ENCODE measurements around the gene C13orf46. TPM values are rescaled to one million over a fixed set of nuclear protein-coding genes. Genes with fewer than 3 reads are reported as not detected.
A peak's percentile ranks its signal among the peaks of the same experiment; 100 is the strongest.

Gene C13orf46
- total RNA-seq, 4 donors from 2014 or later: 0.41 to 77.4 (median 1.1) TPM; not detected in 1

- TF ChIP-seq EP300 (IDR thresholded peaks at IDR 0.05; ENCODE audit: low read depth): no peak
- TF ChIP-seq, protein P1, sequence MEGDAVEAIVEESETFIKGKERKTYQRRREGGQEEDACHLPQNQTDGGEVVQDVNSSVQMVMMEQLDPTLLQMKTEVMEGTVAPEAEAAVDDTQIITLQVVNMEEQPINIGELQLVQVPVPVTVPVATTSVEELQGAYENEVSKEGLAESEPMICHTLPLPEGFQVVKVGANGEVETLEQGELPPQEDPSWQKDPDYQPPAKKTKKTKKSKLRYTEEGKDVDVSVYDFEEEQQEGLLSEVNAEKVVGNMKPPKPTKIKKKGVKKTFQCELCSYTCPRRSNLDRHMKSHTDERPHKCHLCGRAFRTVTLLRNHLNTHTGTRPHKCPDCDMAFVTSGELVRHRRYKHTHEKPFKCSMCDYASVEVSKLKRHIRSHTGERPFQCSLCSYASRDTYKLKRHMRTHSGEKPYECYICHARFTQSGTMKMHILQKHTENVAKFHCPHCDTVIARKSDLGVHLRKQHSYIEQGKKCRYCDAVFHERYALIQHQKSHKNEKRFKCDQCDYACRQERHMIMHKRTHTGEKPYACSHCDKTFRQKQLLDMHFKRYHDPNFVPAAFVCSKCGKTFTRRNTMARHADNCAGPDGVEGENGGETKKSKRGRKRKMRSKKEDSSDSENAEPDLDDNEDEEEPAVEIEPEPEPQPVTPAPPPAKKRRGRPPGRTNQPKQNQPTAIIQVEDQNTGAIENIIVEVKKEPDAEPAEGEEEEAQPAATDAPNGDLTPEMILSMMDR (IDR thresholded peaks at IDR 0.05): no peak
- TF ChIP-seq POLR2AphosphoS5 (IDR thresholded peaks at IDR 0.05): no peak
- no peak for TF ChIP-seq POLR2A (IDR thresholded peaks at IDR 0.05)
- H3K27ac ChIP-seq: peak overlapping the region; percentile 57 to 73 (median 67)
- intact Hi-C loops (cut with DNase I; ENCODE audit: low total_unique reads): no loop called here
- H3K9me3 ChIP-seq: no peaks in the 10 kb centered on the region
- no peak overlapping the region for H3K4me3 ChIP-seq
- WGBS, 2 donors (ENCODE audit: low coverage in 1 of 2): 81% methylated on average over 27 of the region's 28 CpGs; no CpG with 5 or more reads in 1 of the 2 donors
- H3K4me1 ChIP-seq: peaks cover 0 to 12% (median 4%) of the 10 kb centered on the region in 4 donors
- DNase-seq: no peak
- no peaks in the 10 kb centered on the region for H3K36me3 ChIP-seq
- in situ Hi-C loops (cut with MboI; ENCODE audit: low pct_ligation_motif_present in 1 of 4, low pct_unique_long_range_greater_than_20kb in 1 of 4, low sequenced_read_pairs in 3 of 4): no loop called here
- no peaks in the 10 kb centered on the region for H3K27me3 ChIP-seq
Measured at GRCh38 chr13:113981611-113982295, 7.9 kb upstream of the C13orf46 start.

DNA sequence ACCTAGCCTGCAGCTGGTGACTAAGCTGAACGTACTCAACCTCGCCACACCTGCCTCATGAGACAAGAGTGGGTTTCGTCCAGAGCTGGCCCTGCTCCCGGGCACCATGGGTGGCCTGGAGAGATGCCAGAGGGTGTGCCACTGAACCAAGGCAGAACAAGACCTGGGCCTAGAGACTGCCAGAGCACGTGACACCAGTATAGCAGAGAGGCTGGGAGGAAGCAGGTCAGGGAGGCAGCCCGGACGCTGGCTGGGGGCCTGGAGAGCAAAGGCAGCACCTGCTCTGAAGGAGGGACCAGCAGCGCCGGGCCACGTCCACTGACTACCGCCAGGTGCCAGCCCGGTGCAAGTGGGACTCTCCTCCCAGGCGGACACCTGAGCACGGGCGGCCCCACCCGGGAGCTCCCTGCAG, 7.3 kb upstream of the C13orf46 start:
- in situ Hi-C loops (cut with MboI; ENCODE audit: low pct_ligation_motif_present in 1 of 4, low pct_unique_long_range_greater_than_20kb in 1 of 4, low sequenced_read_pairs in 3 of 4): no loop called here
- Histone ChIP-seq H3K4me1 (peaks cover 0 to 12% (median 4%) of the 10 kb centered on the region in 4 donors), H3K36me3 (no peaks in the 10 kb centered on the region), H3K4me3 (no peak overlapping the region), H3K9me3 (no peaks in the 10 kb centered on the region), H3K27me3 (no peaks in the 10 kb centered on the region), H3K27ac (peak overlapping the region; percentile 57 to 73 (median 67))
- intact Hi-C loops (cut with DNase I; ENCODE audit: low total_unique reads): no loop called here
- WGBS, 2 donors (ENCODE audit: low coverage in 1 of 2): 47% methylated on average over 15 of the region's 16 CpGs; no CpG with 5 or more reads in 1 of the 2 donors
- TF ChIP-seq POLR2AphosphoS5 (IDR thresholded peaks at IDR 0.05): peak in 2 of 3 donors; percentile 48 to 70
- TF ChIP-seq, protein P1 (IDR thresholded peaks at IDR 0.05): peak in 4 of 5 experiments; percentile 17 to 65 (median 36)
- no peak for TF ChIP-seq EP300 (IDR thresholded peaks at IDR 0.05; ENCODE audit: low read depth)
- DNase-seq: peak; percentile 93

DNA sequence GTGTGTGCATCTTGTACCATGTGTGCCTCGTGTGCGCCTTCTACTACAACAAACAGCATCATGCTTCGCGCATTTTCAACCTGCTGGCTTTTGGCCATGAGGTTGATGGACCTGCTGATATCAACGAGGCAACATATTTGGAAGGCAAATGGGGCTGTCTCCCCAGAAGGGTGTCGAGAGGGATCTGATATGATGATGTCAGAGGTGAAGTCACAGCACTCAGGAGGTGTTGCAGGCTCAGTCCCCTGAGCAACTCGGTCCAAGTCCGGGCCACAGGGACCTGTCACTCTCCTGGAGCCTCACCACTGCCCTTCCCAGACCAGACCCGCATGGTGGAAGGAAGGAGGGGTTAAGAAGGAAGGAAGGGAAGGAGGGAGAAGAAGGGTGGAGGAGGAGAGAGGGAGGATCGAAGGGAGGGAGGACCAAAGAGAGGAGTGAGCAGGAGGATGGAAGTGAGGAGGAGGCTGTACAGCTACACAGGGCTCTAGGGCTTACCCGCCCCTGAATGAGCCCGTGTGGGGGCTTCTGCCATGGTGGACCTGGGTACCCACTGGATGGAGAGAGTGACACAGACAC, 6.7 kb upstream of the C13orf46 start:
- no peak for DNase-seq
- no peaks in the 10 kb centered on the region for H3K36me3 ChIP-seq
- WGBS, 2 donors (ENCODE audit: low coverage in 1 of 2): 83 to 87% methylated on average over 7 to 12 of the region's 12 CpGs

More for the DNA sequence above, 6.7 kb upstream of the C13orf46 start:
- intact Hi-C loops (cut with DNase I; ENCODE audit: low total_unique reads) (no loop called here), in situ Hi-C loops (cut with MboI; ENCODE audit: low pct_ligation_motif_present in 1 of 4, low pct_unique_long_range_greater_than_20kb in 1 of 4, low sequenced_read_pairs in 3 of 4) (no loop called here)
- TF ChIP-seq POLR2A (IDR thresholded peaks at IDR 0.05) (no peak), POLR2AphosphoS5 (IDR thresholded peaks at IDR 0.05) (no peak), EP300 (IDR thresholded peaks at IDR 0.05; ENCODE audit: low read depth) (no peak)
- TF ChIP-seq, protein P1 (IDR thresholded peaks at IDR 0.05): no peak
- Histone ChIP-seq H3K27me3 (no peaks in the 10 kb centered on the region), H3K9me3 (no peaks in the 10 kb centered on the region), H3K4me3 (no peak overlapping the region), H3K27ac (peak overlapping the region; percentile 57 to 73 (median 67)), H3K4me1 (peaks cover 0 to 12% (median 4%) of the 10 kb centered on the region in 4 donors)
